ENCODE data around the gene SLC25A22.

Gene SLC25A22

DNA sequence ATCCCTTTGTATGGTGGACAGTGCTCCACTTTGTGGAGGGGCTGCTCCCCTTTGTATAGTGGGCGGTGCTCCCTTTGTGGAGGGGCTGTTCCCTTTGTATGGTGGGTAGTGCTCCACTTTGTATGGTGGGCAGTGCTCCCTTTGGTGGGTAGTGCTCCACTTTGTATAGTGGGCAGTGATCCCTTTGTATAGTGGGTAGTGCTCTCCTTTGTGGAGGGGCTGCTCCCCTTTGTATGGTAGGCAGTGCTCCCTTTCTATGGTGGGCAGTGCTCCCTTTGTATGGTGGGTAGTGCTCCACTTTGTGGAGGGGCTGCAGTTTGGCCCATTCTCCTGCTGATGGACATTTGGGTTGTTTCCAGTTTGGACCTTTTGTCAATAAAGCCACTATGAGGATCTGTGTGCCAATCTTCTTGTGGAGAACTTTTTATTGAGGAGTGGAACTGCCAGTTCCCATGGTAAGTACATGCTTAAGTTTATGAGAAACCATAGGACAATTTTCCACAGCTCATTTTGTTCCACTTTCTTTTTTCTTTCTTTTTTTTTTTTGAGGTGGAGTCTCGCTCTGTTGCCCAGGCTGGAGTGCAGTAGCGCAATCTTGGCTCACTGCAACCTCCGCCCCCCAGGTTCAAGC, 55.4 kb downstream of the SLC25A22 start:
- no peak for DNase-seq

- no peak for DNase-seq
These were observed 55.9 kb downstream of the SLC25A22 start for GRCh38 chr11:742156-742546.
